CD4-positive, alpha-beta T cell (primary cell): ENCODE measurements around the gene RASGRP4. TPM values are rescaled to one million over a fixed set of nuclear protein-coding genes. Genes with fewer than 3 reads are reported as not detected.

Source experiments
- ATAC-seq: fragments of 200-7000 bp; cut with Tn5 transposase; one replicate; pipeline ENCODE4 v1.10.0; 2022; ENCODE audit warnings: mild to moderate bottlenecking; ENCODE audit not compliant: poor library complexity
- CTCF ChIA-PET: fragments of 350-600 bp; sonication (Branson Sonifier 250); formaldehyde crosslinking; loops from one replicate; lab custom pipeline; 2021; ENCODE audit warnings: antibody characterized with exemption, inconsistent platforms; lab: Charles Lee
- POLR2A ChIA-PET: fragments of 350-600 bp; sonication (Branson Sonifier 250); formaldehyde crosslinking; loops from one replicate; lab custom pipeline; 2021; ENCODE audit warnings: antibody characterized with exemption, inconsistent platforms; lab: Charles Lee
- DNase-seq, 14 experiments: peaks; one replicate each; pipeline ENCODE4 v3.0.0-alpha.2; 2013 to 2020; ENCODE audit warnings: mixed read lengths in 2 of 14
- H3K27ac ChIP-seq, 2 donors: one replicate each; pipeline versions ENCODE4 v1.5.1 to v1.7.0; 2013; ENCODE audit warnings: low read length in 2 of 2, low read depth in 1 of 2, mild to moderate bottlenecking in 1 of 2
- H3K27me3 ChIP-seq, 2 experiments: 1 replicate in 1 of 2; 2 replicates in 1 of 2; pipeline versions ENCODE4 v1.6.1 to v1.7.0; 2013; ENCODE audit warnings: low read length in 2 of 2, control low read depth in 1 of 2, mild to moderate bottlenecking in 1 of 2, moderate library complexity in 1 of 2; ENCODE audit not compliant: insufficient read depth in 2 of 2, control insufficient read depth in 1 of 2
- H3K36me3 ChIP-seq: one replicate; pipeline ENCODE4 v1.6.1; 2013; ENCODE audit warnings: low read length, control low read depth; ENCODE audit not compliant: insufficient read depth
- H3K4me1 ChIP-seq: one replicate; pipeline ENCODE4 v1.6.1; 2013; ENCODE audit warnings: low read length, control low read depth; ENCODE audit not compliant: insufficient read depth
- H3K4me3 ChIP-seq: one replicate; pipeline ENCODE4 v1.5.1; 2013; ENCODE audit warnings: mild to moderate bottlenecking, low read length, moderate library complexity
- H3K9me3 ChIP-seq, 2 experiments: 1 replicate in 1 of 2; 2 replicates in 1 of 2; pipeline versions ENCODE4 v1.6.1 to v1.7.0; 2013; ENCODE audit warnings: low read length in 2 of 2, mild to moderate bottlenecking in 2 of 2, control low read depth in 1 of 2, moderate library complexity in 1 of 2; ENCODE audit not compliant: control insufficient read depth in 1 of 2, insufficient read depth in 1 of 2
- H3K27ac Mint-ChIP-seq: one replicate; pipeline ENCODE4 v1.8.0; 2020; ENCODE audit warnings: mixed read lengths
- H3K27me3 Mint-ChIP-seq: one replicate; pipeline ENCODE4 v1.8.0; 2021; ENCODE audit warnings: mixed read lengths
- H3K36me3 Mint-ChIP-seq: one replicate; pipeline ENCODE4 v1.8.0; 2021; ENCODE audit warnings: low read depth, mixed read lengths
- H3K4me1 Mint-ChIP-seq: one replicate; pipeline ENCODE4 v1.8.0; 2021; ENCODE audit warnings: low read depth, mixed read lengths
- H3K4me3 Mint-ChIP-seq: one replicate; pipeline ENCODE4 v1.8.0; 2020; ENCODE audit warnings: mild to moderate bottlenecking, mixed read lengths
- H3K9me3 Mint-ChIP-seq: one replicate; pipeline ENCODE4 v1.8.0; 2020; ENCODE audit warnings: mixed read lengths
- intact Hi-C, 2 experiments: fragments of 100-400 bp; cut with DNase I in 1 of 2; cut with micrococcal nuclease in 1 of 2; formaldehyde crosslinking; loops; one replicate each; pipeline versions ENCODE4 v1.15.1 to v1.9.0; 2023 to 2025; cut with DNase I, micrococcal nuclease
- total RNA-seq, 174 experiments: library from RNA in 2 of 174; stranded (reverse) in 2 of 174; gene quantifications; one replicate each; pipeline ENCODE4 v1.2.3 and lab custom pipeline; 2021 to 2026
- TF ChIP-seq, protein P1 (sequence below): fragments of 200-600 bp; IDR thresholded peaks from one replicate; pipeline ENCODE4 v1.8.0; 2022; ENCODE audit warnings: antibody characterized with exemption, mild to moderate bottlenecking

RASGRP4 gene
- total RNA-seq, 2 experiments from 2014 or later = 0.30 to 0.45 TPM

DNA sequence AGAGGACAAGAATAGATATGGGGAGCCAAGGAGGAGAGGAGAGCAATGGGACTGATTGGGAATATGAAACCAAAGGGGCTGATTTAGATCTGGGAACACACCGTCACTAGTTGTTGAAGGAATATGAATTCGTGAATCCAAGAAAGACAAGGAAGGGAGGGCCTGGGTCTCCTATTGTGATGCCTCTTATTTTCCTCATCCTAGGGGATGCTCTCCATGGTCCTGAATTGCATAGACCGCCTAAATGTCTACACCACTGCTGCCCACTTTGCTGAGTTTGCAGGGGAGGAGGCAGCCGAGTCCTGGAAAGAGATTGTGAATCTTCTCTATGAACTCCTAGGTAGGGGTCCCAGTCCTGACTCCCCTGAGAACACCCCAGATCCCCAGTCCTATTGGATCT lies 29.0 kb upstream of the RASGRP4 start:
- Mint-ChIP-seq H3K27ac (no peak overlapping the region), H3K4me1 (no peaks in the 10 kb centered on the region), H3K4me3 (no peak overlapping the region), H3K36me3 (no peaks in the 10 kb centered on the region), H3K9me3 (no peaks in the 10 kb centered on the region), H3K27me3 (peaks cover 7% of the 10 kb centered on the region)
- no peaks in the 10 kb centered on the region for H3K4me1 ChIP-seq
- no peak overlapping the region for H3K27ac ChIP-seq
- no peak overlapping the region for H3K4me3 ChIP-seq
- intact Hi-C loops = no loop called here
- no peak for ATAC-seq
- no peaks in the 10 kb centered on the region for H3K36me3 ChIP-seq
- TF ChIP-seq, protein P1, sequence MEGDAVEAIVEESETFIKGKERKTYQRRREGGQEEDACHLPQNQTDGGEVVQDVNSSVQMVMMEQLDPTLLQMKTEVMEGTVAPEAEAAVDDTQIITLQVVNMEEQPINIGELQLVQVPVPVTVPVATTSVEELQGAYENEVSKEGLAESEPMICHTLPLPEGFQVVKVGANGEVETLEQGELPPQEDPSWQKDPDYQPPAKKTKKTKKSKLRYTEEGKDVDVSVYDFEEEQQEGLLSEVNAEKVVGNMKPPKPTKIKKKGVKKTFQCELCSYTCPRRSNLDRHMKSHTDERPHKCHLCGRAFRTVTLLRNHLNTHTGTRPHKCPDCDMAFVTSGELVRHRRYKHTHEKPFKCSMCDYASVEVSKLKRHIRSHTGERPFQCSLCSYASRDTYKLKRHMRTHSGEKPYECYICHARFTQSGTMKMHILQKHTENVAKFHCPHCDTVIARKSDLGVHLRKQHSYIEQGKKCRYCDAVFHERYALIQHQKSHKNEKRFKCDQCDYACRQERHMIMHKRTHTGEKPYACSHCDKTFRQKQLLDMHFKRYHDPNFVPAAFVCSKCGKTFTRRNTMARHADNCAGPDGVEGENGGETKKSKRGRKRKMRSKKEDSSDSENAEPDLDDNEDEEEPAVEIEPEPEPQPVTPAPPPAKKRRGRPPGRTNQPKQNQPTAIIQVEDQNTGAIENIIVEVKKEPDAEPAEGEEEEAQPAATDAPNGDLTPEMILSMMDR = no peak
- no peak for DNase-seq
- H3K9me3 ChIP-seq = peaks cover 0 to 8% of the 10 kb centered on the region in 2 experiments
- H3K27me3 ChIP-seq = no peaks in the 10 kb centered on the region
- ChIA-PET CTCF (no interaction called here), POLR2A (no interaction called here)

- POLR2A ChIA-PET = no interaction called here
- Mint-ChIP-seq H3K27ac (no peak overlapping the region), H3K4me3 (no peak overlapping the region), H3K27me3 (peaks cover 5% of the 10 kb centered on the region), H3K9me3 (peaks cover 3% of the 10 kb centered on the region), H3K36me3 (no peaks in the 10 kb centered on the region), H3K4me1 (no peaks in the 10 kb centered on the region)
- CTCF ChIA-PET = no interaction called here
- H3K4me1 ChIP-seq = no peaks in the 10 kb centered on the region
- H3K27ac ChIP-seq = no peak overlapping the region
- H3K4me3 ChIP-seq = no peak overlapping the region
- intact Hi-C loops = no loop called here
- H3K36me3 ChIP-seq = no peaks in the 10 kb centered on the region
- no peak for DNase-seq
- ATAC-seq = no peak
- peaks cover 0 to 8% of the 10 kb centered on the region in 2 experiments for H3K9me3 ChIP-seq
- TF ChIP-seq, protein P1 = no peak
- no peaks in the 10 kb centered on the region for H3K27me3 ChIP-seq
Measured at GRCh38 chr19:38453596-38453995, 27.6 kb upstream of the RASGRP4 start.

DNA sequence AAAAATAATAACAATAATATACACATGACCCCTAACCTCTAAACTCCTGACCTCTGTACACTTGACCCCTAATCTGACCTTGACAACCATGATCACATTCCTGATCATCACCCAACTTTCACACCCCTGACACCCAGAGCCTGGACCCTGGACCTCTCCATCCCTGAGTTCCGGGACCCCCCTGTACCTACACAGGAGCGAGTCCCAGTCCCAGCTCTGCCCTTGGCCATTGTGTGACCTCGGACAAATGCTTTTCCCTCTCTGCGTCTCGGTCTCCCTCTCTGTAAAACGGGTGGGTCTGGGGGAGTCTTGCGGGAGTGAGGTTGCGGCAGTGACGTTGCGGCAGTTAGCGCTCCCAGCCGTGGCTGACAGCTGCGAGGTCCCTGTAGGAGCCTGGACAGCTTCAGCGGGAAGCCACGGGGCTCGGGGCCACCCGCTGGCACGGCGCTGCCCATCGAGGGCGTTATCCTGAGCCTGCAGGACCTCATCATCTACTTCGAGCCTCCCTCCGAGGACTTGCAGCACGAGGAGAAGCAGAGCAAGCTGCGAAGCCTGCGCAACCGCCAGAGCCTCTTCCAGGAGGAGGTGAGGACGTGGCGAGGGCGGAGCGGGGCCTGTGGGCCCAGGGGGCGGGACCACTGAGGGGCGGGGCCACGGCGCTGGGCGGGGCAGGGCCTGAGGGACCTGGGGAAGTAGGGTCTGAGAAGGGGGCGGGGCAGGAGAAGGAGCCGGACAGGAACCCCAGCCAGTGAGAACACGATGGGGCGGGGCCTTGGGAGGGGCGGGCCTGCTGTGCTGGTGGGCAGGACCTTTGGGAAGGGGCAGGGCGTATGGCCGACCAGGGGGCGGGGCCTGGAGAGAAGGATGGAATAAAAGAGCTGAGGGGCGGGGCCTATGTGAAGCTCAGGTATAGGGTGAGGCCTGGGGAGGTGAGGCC lies 26.7 kb upstream of the RASGRP4 start:
- Mint-ChIP-seq H3K36me3 (no peaks in the 10 kb centered on the region), H3K4me3 (no peak overlapping the region), H3K4me1 (no peaks in the 10 kb centered on the region), H3K27ac (no peak overlapping the region), H3K27me3 (peaks cover 5% of the 10 kb centered on the region), H3K9me3 (peaks cover 3% of the 10 kb centered on the region)
- no peaks in the 10 kb centered on the region for H3K27me3 ChIP-seq
- TF ChIP-seq, protein P1 = no peak
- no peak overlapping the region for H3K4me3 ChIP-seq
- peak in 1 of 14 experiments; percentile 34 for DNase-seq
- CTCF ChIA-PET = no interaction called here
- ATAC-seq = no peak
- H3K36me3 ChIP-seq = no peaks in the 10 kb centered on the region
- intact Hi-C loops = no loop called here
- peaks cover 0 to 8% of the 10 kb centered on the region in 2 experiments for H3K9me3 ChIP-seq
- POLR2A ChIA-PET = no interaction called here
- H3K27ac ChIP-seq = no peak overlapping the region
- no peaks in the 10 kb centered on the region for H3K4me1 ChIP-seq
